ENCODE data around the gene ARHGAP27.

ARHGAP27 gene

DNA sequence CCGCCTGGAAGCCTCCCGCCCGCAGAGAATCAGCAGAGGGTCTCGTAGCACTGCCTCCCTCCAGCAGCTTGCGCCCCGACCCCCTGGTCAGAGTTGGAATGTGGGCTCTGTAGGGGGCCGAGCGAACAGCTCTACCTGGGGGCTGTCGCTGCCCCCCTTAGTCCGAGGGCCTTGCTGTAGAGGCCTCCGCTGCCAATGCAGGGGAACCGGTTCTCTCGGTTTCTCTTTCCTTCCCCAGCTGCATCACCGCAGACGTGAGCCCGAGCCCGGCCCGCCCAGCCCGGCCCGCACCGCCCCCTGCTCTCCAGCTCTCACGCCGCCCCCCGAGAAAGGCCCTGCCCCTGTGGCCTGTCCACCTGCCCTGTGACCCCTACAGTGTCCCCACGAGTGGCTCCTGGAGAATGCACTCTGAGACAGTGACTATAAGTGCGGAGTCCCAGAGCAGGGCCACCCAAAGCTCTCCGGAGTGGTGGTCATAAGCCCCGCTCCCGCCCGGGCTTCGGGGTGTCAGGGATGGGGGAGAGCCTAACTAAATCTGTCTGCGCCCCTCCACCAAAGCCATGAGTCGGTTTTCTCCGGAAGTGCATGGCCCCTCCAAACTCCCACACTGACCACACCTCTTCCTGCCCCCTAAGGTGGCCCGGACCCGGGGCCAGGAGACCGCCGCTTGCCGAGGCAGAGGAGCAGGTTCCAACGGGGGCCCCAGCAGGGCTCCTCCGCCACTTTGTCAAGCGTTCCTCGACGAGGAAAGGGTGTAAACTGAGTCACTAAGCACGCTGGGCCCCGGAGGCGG is 1.7 kb downstream of the ARHGAP27 start:
- no peak for DNase-seq

DNA sequence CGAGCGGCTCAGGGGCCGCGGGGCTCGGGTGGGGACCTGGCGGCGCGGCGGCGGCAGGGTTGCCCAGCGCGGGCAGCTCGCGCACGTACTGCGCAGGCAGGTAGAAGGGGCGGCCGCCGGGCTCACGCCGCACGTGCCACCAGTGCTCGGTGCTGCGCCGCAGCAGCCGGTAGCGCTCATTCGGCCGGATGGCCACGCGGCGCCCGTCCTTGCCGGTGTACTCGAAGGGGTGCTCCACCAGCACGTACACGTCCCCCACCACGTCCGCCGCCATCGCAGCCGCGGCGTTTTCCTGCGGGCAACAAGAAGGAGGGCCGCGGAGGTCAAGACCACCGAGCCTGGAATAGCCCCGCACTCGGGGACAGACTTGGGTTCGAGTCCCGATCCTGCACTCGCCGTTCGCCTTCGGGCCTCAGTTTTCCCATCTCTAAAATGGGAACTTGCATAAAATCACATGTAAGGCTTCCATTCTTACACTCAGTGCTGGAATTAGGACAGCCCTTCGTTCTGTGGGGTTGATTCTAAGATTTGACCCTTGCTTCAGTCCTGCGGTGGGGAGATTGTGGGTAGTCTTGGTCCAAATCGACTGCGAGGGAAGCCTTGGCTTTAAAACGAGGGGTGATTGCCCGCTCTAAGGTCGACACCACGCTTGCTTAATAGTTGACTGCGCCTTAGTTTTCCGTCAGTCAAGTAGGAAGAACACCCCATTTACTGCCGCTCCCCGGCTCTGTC is 2.5 kb downstream of the ARHGAP27 start:
- DNase-seq = no peak

DNA sequence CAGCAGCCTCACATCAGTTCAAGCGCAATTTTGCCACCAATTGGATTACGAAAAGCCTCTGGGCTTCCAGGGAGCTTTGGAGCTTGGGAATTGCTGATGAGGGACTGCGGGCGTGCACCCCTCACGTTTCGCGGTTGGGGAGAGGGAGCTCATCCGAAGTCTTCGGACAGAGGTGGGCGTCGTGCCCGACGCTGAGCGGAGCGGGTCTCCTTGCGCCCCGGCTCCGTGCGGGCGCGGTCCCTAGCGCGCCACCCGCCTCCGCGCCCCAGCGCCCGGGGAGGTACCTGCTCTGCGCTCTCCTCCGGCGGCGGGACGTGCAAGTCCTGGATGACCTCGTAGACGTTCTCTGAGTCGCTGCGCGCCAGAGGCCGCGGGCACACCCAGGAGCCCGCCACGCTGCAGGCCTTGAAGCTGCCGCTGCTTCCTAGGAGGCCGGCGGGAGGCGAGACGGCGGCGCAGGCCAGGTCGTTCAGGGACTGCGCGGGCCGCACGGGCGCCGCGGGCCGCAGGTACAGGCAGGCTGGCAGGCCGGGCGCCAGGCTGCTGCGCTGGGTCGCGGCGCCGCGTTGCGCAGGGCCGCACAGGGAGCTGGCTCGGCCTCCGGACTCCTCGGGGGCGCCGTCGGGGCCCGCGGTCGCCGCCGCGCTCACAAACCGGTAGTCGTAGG is 3.2 kb downstream of the ARHGAP27 start:
- no peak for DNase-seq

DNA sequence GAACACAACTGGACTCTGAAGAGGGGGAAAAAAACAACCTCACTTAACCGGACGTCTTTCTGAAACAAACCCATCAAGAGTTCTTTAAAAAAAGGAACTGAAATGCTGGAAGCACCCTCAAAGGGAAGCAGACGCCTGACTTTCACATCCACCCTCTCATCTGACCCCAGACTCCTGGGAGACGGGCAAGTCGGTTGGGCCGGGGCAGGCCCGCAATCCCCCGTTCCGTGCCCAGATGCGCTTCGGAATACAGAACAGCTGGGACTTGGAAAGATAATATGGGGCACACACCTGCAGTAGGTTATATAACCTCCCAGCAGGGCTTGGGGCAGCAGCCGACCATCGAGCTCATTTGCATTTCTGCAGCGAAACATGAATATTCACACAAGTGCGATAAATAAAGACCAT is 3.7 kb downstream of the ARHGAP27 start:
- no peak for DNase-seq

DNA sequence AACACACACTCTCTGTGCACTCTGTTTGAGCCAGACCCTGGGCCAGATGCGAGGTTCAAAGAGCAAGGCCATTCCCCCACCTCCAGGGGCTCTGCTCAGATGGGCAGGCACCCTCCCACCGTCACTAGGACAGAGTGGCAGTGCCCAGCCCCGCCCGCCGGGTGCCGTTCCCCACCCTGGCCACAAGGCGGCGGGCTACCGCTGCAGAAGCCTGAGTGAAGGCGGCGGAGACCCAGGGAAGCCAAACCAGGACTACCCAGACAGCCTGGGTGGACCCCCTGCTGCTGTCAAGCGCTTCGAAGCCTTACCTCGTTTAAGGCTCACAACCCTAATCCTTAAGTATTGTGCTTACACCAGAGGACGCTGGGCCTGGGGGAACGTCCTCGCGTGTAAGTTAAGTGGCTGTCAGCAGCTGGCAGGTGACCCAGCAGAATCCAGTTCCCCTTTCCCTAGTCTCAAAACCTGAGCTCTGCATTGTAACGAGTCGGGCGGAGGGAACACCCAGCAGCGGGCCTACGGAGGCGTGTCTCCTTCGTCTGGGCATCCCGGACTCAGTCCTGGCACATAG is 4.5 kb downstream of the ARHGAP27 start:
- DNase-seq = peak; percentile 44

DNA sequence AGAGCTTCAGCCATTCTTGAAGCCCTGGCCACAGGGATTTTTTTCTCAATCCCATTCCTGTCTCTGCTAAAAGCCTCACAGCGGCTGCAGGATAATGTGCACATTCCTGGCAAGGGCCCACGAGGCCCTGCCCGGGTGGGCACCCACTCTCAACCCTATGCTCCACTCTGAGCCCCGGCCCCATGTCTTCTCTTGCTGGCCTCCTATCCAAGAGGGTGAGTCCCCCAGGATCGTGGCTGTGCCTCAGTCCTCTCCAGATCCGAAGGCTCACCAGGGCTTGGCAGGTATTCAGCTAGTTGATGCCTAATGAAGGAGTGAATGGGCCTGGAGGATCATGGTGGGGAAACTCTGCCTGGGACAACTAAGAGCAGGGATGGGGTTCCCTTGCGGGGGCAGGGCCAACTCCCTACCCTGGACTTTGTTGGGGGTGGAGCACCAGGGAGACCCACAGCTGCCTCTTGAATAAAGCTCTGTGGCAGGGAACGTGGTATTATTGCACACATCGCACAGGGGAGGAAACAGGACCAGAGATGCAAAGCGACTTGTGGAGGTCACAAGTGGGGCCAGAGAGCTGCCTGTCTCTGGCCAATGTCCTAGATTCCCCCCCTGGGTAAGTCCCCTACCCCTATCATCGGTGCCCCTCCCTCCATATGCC is 5.4 kb downstream of the ARHGAP27 start:
- DNase-seq = no peak

DNA sequence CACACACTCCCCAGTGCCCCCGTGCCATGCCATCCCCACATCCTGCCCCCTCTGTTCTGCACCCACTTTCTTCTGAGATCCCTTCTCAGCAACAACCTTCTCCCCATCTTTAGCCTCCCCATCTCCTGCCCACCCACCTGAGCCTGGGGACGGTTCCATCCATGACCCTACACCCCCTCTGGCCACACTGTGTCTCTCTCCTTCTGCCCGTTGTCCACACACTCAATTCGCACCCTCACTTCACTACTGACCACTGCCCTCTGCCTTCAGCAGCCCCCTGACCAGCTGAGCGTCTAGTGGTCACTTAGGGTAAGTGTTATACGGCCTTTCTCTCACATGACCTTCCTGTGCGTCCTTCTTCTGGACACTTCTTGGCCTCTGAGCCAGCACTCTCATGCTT is 6.1 kb downstream of the ARHGAP27 start:
- DNase-seq = no peak

DNA sequence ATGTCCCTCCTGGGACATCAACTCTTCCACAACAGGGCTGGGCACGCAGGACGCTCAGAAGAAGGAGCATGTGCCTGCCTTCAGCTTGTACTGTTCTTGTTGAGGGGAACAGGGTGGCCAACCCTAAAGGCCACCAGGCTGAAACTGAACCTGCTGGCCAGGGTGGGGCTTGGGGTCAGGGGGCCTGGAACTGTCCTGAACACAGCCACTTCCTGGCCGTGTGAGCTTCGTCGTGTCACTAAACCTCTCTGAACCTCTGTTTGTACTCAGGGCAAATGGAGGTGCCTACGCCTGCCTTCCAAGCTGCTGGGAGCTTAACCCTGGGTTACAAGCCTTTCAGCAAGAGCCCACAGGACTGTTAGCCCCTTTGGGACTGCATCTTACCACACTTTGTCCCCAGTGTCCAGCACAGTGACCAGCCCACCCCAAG is 6.7 kb downstream of the ARHGAP27 start:
- DNase-seq = no peak

DNA sequence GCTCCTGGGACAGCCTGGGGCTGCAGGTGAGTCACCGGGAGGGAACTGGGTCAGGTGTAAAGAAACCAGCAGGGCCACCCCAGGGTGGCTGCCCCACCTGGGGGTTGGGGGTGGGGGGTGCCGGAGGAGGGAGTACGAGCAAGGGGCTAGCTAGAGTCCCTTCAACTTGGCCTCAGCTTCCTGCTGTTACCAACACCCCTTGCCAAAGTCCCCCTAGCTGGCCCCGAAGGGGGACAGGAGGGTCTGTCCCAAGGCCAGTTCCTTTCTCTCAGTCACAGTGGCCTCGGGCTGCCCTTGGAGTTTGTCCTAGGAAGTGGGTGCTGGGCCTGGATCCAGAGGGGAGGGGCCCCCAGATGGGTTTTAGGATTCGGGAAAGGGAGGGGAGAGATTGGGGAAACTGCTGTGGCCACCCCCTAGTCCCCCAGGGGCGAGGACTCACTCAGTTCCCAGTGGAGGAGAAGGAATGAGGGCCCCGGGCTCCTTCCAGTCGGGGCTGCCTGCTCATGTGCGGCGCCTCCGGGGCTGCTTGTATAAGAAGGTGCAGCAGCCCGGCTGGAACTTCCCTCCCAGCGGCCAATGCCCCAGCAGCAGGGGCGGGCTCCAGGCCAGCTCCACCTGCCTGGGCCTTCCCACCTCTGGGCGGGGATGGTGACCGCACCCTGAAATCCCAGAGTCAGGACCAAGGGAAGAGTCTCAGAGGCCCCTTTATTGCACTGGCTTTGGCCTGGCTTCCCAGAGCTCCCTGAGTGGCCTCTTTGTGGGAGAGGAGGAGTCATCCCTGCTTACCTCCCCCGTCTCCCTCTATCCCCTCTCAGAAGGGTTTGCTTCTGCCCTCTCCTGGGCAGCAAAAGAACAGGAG is 7.3 kb downstream of the ARHGAP27 start:
- DNase-seq = peak; percentile 66

DNA sequence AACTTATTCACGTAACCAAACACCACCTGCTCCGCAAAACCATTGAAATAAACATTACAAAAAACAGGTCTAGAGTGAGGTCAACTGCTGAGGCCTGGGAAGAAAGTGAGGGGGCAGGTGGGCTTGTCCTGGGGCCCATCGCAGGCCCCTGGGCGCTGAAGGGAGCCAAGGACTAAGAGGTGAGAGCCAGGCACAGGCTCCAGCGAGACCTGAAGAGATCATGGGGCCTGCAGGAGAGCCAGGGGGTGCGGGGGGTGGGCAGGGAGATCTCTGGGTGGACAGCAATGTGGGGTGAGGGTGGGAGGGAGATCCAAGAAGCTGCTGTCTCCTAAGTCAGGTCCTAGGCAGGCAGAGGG is 7.9 kb downstream of the ARHGAP27 start:
- no peak for DNase-seq

GRCh38 chr17:45423975-45424335 is 8.7 kb downstream of the ARHGAP27 start:
- DNase-seq = no peak

- no peak for DNase-seq
Measured at GRCh38 chr17:45423304-45423974, 9.2 kb downstream of the ARHGAP27 start.

GRCh38 chr17:45414990-45415881 is 17.4 kb downstream of the ARHGAP27 start:
- DNase-seq = no peak

DNA sequence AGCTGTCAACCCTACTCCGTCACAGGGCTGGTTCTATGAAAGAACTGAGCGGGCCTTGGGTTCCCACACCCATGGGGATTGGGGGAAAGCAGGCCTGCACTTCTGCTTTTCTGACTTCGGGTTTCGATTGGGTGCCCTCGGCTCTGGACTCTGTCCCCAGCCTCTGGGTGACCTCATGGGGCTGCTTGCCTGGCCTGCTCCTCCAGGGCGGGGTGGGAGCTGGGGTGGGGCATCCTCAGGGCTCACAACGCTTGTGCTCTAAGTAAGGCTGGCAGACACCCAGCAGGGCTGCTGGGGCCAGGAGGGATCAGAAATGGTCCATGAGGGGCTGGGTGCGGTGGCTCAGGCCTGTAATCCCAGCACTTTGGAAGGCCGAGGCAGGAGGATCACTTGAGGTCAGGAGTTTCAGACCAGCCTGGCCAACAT is 19.2 kb downstream of the ARHGAP27 start:
- no peak for DNase-seq

DNA sequence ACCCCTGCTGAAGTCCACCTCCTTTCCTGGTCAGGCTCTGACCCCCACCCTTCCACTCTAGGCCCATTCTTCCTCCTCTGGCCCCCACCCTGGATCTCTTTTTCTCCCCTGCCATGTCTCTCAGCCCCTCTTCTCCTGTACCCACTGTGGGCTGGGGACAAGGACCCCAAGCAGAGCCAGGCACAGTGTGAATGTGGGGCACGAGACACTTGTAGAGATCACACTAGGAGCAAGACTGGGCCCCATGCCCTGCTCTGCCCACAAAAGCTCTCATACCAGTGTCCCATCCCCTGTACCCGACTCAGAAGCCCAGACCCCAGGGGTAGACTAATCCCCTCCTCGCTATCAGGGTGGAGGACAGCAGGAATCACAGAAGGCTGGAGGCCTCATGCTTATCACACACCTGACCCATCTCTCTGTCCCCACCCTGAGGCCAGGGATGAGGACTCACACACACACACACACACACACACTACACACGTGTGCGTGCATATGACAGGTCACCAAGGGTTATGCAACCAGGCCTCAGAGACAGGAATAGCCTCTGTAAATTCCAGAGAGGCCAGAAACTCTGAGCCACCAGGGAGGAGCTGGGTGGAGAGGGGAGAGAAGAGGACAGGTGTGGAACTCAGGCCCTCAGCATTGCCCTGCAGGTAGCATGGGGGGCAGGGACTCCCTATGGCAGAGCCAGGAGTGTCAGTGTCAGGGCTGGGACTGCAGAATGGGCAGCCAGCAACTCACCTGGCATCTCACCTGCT is 21.1 kb downstream of the ARHGAP27 start:
- DNase-seq = no peak

DNA sequence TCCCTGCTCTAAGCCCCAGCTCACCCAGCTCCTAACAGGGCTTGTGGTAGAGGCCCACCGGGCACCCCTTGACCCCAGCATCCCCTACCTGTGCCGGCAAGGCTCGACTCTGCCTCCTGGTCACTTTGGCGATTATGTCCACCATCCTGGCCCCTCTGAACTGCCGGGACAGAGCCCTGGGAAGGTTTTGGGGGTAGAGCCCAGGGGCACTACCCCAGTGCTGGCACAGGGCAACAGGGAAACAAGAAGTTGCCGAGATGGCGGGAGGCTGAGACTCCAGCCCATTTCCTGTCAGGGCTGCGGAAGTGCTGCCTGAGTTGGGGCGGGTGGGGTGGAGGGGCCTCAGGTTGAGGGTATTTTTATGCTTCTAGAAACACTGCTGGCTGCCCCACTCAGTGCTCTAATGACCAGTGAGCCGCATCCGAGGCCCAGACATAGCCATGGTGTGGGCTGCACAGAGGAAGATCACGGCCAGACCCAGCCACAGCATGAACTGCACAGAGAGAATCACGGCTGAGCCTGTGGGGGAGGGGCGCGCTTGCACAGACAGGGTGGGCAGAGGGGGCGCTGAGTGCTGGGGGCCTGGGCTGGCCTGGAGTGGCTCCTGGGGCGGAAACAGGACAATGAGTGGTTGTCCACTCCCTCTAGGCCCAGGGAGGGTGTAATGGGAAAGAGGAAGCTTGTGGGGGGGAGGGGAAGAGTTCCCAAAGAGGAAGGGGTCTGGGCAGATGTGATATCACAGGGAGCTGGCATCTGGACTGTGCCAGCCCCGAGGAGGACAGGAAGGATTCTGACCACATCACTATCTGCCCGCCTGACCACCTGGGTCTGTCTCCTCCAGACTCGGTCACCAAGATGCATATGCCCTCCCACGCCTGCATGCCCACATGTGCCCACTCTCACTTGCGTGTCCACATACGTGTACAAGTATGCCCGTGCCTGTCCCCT is 22.3 kb downstream of the ARHGAP27 start:
- no peak for DNase-seq

- DNase-seq = no peak
Measured at GRCh38 chr17:45409659-45410076, 23.0 kb downstream of the ARHGAP27 start.
